ENCODE results near the gene FCRL5. TPM values are rescaled to one million over a fixed set of nuclear protein-coding genes. Genes with fewer than 3 reads are reported as not detected.

FCRL5 gene
- total RNA-seq, 1 donor from 2014 or later = 1.2 TPM

DNA sequence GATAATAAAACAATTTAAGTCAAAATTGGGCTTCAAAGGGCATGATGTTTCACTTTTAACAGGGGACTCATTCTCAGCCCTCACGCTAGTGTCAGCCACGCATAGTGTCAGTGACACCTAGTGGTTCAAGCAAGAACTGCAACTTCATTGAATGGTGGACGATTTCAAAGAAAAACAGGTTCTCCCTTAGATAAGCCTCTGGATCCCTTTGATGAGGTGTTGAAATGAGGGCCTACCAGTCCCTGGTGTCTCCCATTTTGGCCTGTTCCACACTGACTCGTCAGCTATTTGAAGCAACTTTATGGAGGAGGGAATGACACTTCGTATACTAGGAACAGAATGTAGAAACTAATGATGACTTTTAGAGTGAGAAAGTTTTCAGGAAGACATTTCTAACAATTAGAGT lies 56.2 kb downstream of the FCRL5 start:
- intact Hi-C loops (cut with DNase I) = loop anchor here (10.0 kb wide), 1 partner anchor 301 kb away; no protein-coding TSS in a partner anchor
- peak; percentile 62 to 80 for ATAC-seq
- H3K27me3 ChIP-seq (ENCODE audit: low read depth) = peaks cover 9% of the 10 kb centered on the region
- TF ChIP-seq, protein P1, sequence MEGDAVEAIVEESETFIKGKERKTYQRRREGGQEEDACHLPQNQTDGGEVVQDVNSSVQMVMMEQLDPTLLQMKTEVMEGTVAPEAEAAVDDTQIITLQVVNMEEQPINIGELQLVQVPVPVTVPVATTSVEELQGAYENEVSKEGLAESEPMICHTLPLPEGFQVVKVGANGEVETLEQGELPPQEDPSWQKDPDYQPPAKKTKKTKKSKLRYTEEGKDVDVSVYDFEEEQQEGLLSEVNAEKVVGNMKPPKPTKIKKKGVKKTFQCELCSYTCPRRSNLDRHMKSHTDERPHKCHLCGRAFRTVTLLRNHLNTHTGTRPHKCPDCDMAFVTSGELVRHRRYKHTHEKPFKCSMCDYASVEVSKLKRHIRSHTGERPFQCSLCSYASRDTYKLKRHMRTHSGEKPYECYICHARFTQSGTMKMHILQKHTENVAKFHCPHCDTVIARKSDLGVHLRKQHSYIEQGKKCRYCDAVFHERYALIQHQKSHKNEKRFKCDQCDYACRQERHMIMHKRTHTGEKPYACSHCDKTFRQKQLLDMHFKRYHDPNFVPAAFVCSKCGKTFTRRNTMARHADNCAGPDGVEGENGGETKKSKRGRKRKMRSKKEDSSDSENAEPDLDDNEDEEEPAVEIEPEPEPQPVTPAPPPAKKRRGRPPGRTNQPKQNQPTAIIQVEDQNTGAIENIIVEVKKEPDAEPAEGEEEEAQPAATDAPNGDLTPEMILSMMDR (IDR thresholded peaks at IDR 0.05) = peak; percentile 90
- H3K9me3 ChIP-seq = no peaks in the 10 kb centered on the region
- H3K36me3 ChIP-seq = no peaks in the 10 kb centered on the region
- no peak for DNase-seq
- H3K4me1 ChIP-seq = no peaks in the 10 kb centered on the region
- no peak overlapping the region for H3K4me3 ChIP-seq
- no peak overlapping the region for H3K27ac ChIP-seq

DNA sequence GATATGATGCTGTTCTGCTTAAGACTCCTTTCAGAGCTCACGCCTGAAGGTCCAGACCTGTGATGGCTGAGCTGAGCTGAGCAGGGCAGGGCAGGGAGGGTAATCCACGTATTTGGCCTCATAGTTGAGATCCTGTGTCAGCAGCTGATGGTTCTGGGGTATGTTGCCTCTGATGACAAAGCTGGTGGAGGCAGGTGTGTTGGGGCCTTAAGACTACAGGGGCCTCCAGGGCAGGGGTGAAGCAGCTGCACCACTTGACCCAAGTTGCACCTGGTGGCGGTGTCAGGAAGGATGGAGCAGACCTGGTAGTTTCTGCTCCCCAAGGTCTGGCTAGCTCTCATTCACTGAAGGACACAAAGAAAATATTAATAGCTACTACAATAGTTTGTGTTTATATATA lies 57.0 kb downstream of the FCRL5 start:
- intact Hi-C loops (cut with DNase I) = loop anchor here (10.0 kb wide), 1 partner anchor 300 kb away; no protein-coding TSS in a partner anchor
- peaks cover 9% of the 10 kb centered on the region for H3K27me3 ChIP-seq (ENCODE audit: low read depth)

DNA sequence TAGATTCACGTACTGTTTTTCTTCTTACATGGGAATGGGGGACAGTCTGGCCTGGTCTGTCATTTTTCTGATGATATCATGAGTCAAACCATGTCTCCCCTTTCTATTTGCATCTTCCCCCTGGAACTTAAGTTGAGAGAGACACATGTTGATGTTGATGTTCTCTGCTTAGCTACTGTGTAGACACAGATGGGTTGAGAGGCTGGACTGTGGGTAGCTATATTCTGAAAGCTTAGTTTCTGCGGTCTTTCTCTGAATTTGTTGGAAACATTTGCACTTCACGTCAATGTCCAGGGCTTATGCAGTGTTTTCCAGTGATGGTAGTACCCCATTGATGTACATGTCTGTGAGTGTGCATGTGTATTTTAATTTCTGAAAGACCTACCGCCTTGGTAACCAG lies 58.2 kb downstream of the FCRL5 start:
- intact Hi-C loops (cut with DNase I) = loop anchor here (10.0 kb wide), 1 partner anchor 299 kb away; no protein-coding TSS in a partner anchor
- DNase-seq = no peak
- Histone ChIP-seq H3K4me1 (no peaks in the 10 kb centered on the region), H3K4me3 (no peak overlapping the region), H3K36me3 (no peaks in the 10 kb centered on the region), H3K9me3 (no peaks in the 10 kb centered on the region), H3K27me3 (ENCODE audit: low read depth) (peaks cover 9% of the 10 kb centered on the region), H3K27ac (no peak overlapping the region)
- TF ChIP-seq, protein P1 (IDR thresholded peaks at IDR 0.05) = no peak
- no peak for ATAC-seq

More for the DNA sequence above, 57.0 kb downstream of the FCRL5 start:
- DNase-seq = no peak
- Histone ChIP-seq H3K27ac (no peak overlapping the region), H3K36me3 (no peaks in the 10 kb centered on the region), H3K9me3 (no peaks in the 10 kb centered on the region), H3K4me3 (no peak overlapping the region), H3K4me1 (no peaks in the 10 kb centered on the region)
- TF ChIP-seq, protein P1 (IDR thresholded peaks at IDR 0.05) = no peak
- ATAC-seq = no peak

DNA sequence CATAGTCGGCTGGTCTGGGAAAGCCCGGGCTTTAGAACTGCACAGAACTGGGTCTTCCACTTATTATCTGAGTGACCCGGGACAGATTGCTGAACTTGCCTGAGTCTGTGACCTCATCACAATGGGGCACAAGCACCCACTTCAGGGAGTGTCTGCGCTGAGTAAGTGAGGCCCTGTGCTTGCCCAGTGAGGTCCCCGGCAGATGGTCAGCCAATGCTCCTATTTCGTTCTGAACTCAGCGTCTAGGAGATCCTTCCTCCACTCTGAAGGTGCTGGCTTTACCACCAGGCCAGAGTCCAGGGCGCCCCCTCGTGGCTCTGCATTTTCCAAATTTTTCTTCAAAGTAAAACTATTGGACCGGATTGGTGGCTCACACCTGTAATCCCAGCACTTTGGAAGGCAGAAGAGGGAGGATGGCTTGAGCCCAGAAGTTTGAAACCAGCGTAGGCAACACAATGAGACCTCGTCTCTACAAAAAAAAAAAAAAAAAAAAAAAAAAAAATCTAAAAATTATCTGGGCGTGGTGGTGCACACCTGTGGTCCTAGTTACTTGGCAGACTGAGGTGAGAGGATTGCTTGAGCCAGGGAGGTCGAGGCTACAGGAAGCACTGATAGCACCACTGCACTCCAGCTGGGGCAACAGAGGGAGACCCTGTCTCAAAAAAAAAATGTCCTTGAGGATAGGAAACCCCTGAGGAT lies 61.7 kb downstream of the FCRL5 start:
- peak; percentile 78 to 83 for ATAC-seq
- peaks cover 9% of the 10 kb centered on the region for H3K27me3 ChIP-seq (ENCODE audit: low read depth)
- intact Hi-C loops (cut with DNase I) = loop anchor here (10.0 kb wide), 1 partner anchor 296 kb away; no protein-coding TSS in a partner anchor
- peak; percentile 76 for DNase-seq
- no peaks in the 10 kb centered on the region for H3K4me1 ChIP-seq
- TF ChIP-seq, protein P1 (IDR thresholded peaks at IDR 0.05) = peak; percentile 58
- no peaks in the 10 kb centered on the region for H3K36me3 ChIP-seq
- H3K9me3 ChIP-seq = no peaks in the 10 kb centered on the region
- H3K4me3 ChIP-seq = no peak overlapping the region
- H3K27ac ChIP-seq = no peak overlapping the region

DNA sequence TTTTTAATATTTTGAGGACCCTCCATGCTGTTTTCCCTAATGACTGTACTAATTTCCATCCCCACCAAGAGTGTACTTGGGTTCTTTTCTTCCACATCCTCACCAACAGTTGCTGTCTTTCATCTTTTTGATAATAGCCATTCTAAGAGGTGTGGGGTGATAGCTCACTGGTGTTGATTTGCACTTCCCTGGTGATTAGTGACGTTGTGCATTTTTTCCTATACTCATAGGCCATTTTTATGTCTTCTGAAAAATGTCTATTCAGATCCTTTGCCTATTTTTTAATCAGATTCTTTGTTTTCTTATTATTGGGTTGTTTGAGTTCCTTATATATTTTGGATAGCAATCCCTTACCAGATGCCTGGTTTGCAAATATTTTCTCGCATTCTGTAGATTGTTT lies 64.2 kb downstream of the FCRL5 start:
- Histone ChIP-seq H3K4me3 (no peak overlapping the region), H3K27ac (no peak overlapping the region), H3K4me1 (no peaks in the 10 kb centered on the region), H3K9me3 (no peaks in the 10 kb centered on the region), H3K27me3 (ENCODE audit: low read depth) (peaks cover 6% of the 10 kb centered on the region), H3K36me3 (no peaks in the 10 kb centered on the region)
- DNase-seq (no peak), ATAC-seq (no peak)
- TF ChIP-seq, protein P1 (IDR thresholded peaks at IDR 0.05) = no peak
- intact Hi-C loops (cut with DNase I) = no loop called here

Data from lower lobe of right lung (tissue), 2 donors.